GM18868 (cell line): ENCODE data around the gene HECW1.
"Not testable (repeated sequence)": the region's sequence is repeated elsewhere in the genome, so short reads cannot be mapped to it uniquely, and the experiment has no call there.

Source experiments
- ATAC-seq: cut with Tn5 transposase; IDR thresholded peaks from one replicate; pipeline ENCODE4 v1.9.1; 2021; ENCODE audit warnings: mild to moderate bottlenecking, moderate library complexity; ENCODE audit not compliant: unreplicated experiment

HECW1 gene

GRCh38 chr7:43560742-43561330 is 448.4 kb downstream of the HECW1 start:
- no peak for ATAC-seq

DNA sequence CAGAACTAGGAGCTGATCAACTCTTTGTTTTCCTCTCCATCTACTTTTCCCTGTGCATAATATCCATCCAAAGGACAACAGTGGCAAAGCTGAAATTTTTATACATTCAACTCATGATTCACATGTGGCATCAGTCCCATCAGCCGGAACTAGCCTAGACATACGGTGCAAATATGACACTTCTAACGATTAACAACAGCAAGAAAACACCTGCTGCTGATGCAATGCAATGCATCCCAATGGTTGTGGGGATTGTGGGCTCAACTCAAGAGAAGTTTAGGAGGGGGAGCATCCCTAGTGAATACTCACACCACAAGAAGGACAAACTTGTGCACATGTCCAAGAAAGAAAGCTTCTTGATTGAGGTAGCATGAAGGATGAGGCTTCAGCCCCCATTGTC is 449.9 kb downstream of the HECW1 start:
- ATAC-seq: no peak

- no peak for ATAC-seq
Measured at GRCh38 chr7:43565786-43566185, 453.3 kb downstream of the HECW1 start.

GRCh38 chr7:43568529-43568928 is 456.1 kb downstream of the HECW1 start:
- ATAC-seq: no peak

DNA sequence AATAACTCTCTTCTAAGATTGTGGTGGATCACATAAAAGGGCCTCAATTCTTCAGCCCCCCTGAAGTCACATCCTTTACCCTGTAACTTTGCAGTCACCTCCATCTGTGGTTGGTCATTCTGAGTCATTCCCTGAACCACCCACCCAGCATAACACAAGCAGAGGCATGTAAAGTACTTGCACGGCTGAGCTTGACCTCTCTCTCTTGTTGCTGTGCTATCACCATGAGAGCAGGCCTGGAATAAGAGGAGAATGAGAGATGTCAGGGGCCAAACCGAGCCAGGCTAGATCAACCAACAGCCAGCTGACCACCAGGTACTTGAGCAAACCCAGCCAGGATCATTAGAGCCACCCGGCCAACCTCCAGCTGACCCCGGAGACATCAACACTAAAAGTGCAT is 457.0 kb downstream of the HECW1 start:
- ATAC-seq: peak; percentile 83

DNA sequence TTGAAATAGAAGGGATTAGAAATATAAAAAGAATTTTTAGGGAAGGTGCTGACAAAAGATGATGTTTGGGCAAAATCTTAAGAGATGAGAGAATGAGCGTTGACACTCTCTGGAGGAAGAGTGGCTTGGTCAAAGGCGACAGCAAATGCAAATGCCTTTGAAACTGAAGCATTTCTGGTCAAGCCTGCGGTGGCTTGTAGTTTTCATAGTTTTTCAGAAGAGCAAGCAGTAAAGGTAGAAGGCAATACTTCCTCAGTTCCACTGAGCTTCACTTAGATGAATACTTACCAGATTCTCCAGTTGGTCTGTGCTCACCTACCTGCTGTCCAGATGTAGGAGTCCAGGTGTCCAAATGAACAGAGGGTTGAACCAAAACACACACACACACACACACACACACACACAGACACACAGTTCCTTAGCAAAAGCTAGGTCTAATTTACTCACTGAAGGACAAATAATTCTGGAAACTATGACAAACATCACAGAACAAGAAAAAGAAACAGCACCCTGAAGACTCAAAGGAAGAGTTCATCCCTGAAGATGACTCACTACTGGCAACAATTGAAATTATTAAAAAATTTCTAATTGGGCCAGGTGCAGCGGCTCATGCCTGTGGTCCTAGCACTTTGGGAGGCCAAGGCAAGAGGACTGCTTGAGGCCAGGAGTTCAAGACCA is 458.4 kb downstream of the HECW1 start:
- peak; percentile 45 for ATAC-seq

- ATAC-seq: peak; percentile 59
Measured at GRCh38 chr7:43572516-43573049, 460.1 kb downstream of the HECW1 start.

DNA sequence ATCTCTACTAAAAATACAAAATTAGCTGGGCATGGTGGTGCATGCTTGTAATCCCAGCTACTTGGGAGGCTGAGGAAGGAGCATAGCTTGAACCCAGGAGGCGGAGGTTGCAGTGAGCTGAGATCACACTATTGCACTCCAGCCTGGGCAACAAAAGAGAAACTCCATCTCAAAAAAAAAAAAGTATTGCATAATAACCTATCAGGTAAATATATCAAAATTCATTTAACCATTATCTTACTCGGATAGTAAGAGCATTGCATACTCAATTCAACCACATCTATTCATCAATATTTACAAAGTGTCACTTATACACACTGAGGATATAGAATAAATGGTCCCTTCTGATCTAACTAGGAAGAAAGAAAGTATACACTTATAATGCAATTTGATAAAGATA is 461.4 kb downstream of the HECW1 start:
- ATAC-seq: not testable (repeated sequence)

GRCh38 chr7:43575506-43575905 is 463.1 kb downstream of the HECW1 start:
- ATAC-seq: no peak

GRCh38 chr7:43576241-43576640 is 463.8 kb downstream of the HECW1 start:
- ATAC-seq: no peak

GRCh38 chr7:43577485-43577951 is 465.1 kb downstream of the HECW1 start:
- ATAC-seq: no peak

GRCh38 chr7:43582503-43583423 is 470.3 kb downstream of the HECW1 start, which contains the start of gene STK17A:
Gene STK17A, plus strand, starts transcription at chr7:43583108. Its CDS starts 136 bp downstream, at chr7:43583244.
- peak; percentile 69 for ATAC-seq

DNA sequence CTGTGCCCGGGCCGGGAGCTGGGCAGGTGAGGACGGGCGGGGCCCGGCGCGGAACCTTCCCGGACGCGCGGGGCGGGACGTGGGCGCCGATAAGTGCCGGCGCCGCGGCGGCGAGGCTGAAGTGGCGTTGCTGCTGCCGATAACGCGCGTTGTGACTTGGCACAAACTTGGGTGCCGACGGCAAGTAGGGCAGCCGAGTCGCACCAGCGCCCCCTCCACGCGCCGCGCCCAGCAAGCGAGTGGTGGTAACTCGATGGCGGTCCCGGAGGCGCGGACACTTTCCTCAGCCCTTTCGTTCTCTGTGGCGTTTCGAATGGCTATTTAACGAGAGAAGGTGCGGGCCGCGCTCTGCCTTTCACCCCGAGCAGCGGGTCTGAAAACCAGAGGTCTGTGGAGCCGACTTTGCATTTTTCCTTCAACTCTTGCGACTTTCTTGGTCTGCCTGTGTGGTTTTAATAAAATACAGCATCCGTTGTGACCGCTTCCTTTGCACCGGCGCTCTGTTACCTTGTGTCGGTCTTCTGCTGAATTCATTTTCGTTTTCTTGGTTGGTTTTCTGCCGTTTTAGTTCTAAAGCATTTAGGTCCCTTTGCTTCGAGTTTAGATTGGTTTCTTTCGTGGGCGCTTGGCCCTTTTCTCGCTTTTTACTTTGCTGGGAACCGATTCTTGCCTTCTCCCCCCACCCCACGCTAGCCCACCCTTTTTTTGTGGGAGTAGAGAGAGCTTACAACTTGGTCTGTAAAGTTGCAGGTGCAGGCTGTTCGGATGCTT is 471.2 kb downstream of the HECW1 start:
- ATAC-seq: peak; percentile 10

GRCh38 chr7:43584195-43584586 is 471.7 kb downstream of the HECW1 start:
- no peak for ATAC-seq

- ATAC-seq: not testable (repeated sequence)
Measured at GRCh38 chr7:43584733-43585132, 472.3 kb downstream of the HECW1 start.

GRCh38 chr7:43585562-43585961 is 473.1 kb downstream of the HECW1 start:
- ATAC-seq: no peak

GRCh38 chr7:43586251-43586900 is 473.9 kb downstream of the HECW1 start:
- ATAC-seq: peak; percentile 7

GRCh38 chr7:43588477-43589132 is 476.2 kb downstream of the HECW1 start:
- ATAC-seq: no peak

- ATAC-seq: no peak
Measured at GRCh38 chr7:43589133-43589478, 476.7 kb downstream of the HECW1 start.

DNA sequence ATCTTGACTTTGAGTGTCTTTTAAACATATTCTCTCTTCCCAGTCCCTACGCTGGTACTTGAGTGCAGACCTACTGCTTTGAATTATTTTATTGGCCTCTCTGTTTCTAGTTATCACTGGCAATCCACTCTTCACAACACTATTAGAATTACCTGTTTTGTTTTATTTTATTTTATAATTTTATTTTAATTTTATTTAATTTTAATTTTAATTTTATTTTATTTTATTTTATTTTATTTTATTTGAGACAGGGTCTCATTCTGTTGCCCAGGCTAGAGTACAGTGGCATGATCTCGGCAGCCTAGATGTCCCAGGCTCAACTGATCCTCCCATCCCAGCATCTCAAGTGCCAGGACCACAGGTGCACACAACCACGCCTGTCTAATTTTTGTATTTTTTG is 477.3 kb downstream of the HECW1 start:
- ATAC-seq: no peak
